H1 (cell line): ENCODE results near the gene ANKS1B. TPM values are rescaled to one million over a fixed set of nuclear protein-coding genes. Genes with fewer than 3 reads are reported as not detected.

Experiments
- CTCF ChIA-PET: fragments of 300-600 bp; sonication (Branson Sonifier 250); formaldehyde crosslinking; loops from one replicate; lab custom pipeline; 2021; ENCODE audit not compliant: partially characterized antibody; lab: Charles Lee
- POLR2A ChIA-PET: fragments of 300-600 bp; sonication (Branson Sonifier 250); formaldehyde crosslinking; loops from one replicate; lab custom pipeline; 2021; ENCODE audit warnings: inconsistent platforms; ENCODE audit not compliant: partially characterized antibody; lab: Charles Lee
- DNase-seq, 2 experiments: peaks; one replicate each; pipeline versions ENCODE4 v3.0.0 to v3.0.0-alpha.2; 2010 to 2022; ENCODE audit warnings: low spot score in 2 of 2, low read depth in 1 of 2, mixed read lengths in 1 of 2
- FAIRE-seq: peaks from 2 replicates; lab custom pipeline; 2011; peaks lifted over from hg19 to GRCh38; lab: Jason Lieb, UNC
- H2AFZ ChIP-seq: 2 replicates; pipeline ENCODE4 v1.8.1; 2012; ENCODE audit warnings: low read length, inconsistent platforms
- H2AK5ac ChIP-seq: 2 replicates; pipeline ENCODE4 v1.6.1; 2013; ENCODE audit warnings: low read depth, low read length
- H2BK120ac ChIP-seq: replicated peaks from 2 replicates; pipeline ENCODE3; 2013; ENCODE audit warnings: low read depth, low read length, inconsistent platforms
- H2BK12ac ChIP-seq: 2 replicates; pipeline ENCODE4 v1.6.1; 2013; ENCODE audit warnings: low read depth, low read length
- H2BK15ac ChIP-seq: 2 replicates; pipeline ENCODE4 v1.6.1; 2013; ENCODE audit warnings: low read length
- H2BK20ac ChIP-seq: 2 replicates; pipeline ENCODE4 v1.6.1; 2013; ENCODE audit warnings: low read length
- H2BK5ac ChIP-seq: 2 replicates; pipeline ENCODE4 v1.6.1; 2013; ENCODE audit warnings: low read depth, low read length
- H3K14ac ChIP-seq: 2 replicates; pipeline ENCODE4 v1.6.1; 2013; ENCODE audit warnings: inconsistent platforms; ENCODE audit not compliant: insufficient read length
- H3K18ac ChIP-seq: 2 replicates; pipeline ENCODE4 v1.6.1; 2013; ENCODE audit warnings: low read length; ENCODE audit errors: extremely low read depth
- H3K23ac ChIP-seq: 2 replicates; pipeline ENCODE4 v1.6.1; 2013; ENCODE audit warnings: inconsistent platforms; ENCODE audit not compliant: insufficient read length
- H3K23me2 ChIP-seq: 2 replicates; pipeline ENCODE4 v1.6.1; 2013; ENCODE audit warnings: low read depth, low read length
- H3K27ac ChIP-seq: 2 replicates; pipeline ENCODE4 v1.6.1; 2011; ENCODE audit warnings: low read depth, low read length, inconsistent platforms
- H3K27me3 ChIP-seq, 4 experiments: replicated peaks in 1 of 4; 1 replicate in 1 of 4; 2 replicates in 3 of 4; pipeline versions ENCODE4 v1.6.1 to v1.8.1; 2011 to 2013; ENCODE audit warnings: low read length in 3 of 4, mild to moderate bottlenecking in 3 of 4, inconsistent platforms in 2 of 4, mixed read lengths in 2 of 4, moderate library complexity in 1 of 4; ENCODE audit not compliant: control insufficient read depth in 3 of 4, insufficient read depth in 3 of 4; ENCODE audit errors: extremely low read depth in 1 of 4
- H3K36me3 ChIP-seq, 4 experiments: 2 replicates each; pipeline versions ENCODE4 v1.6.1 to v1.8.1; 2011 to 2013; ENCODE audit warnings: mild to moderate bottlenecking in 4 of 4, low read length in 3 of 4, moderate library complexity in 2 of 4, control low read depth in 1 of 4, inconsistent platforms in 1 of 4; ENCODE audit not compliant: insufficient read depth in 4 of 4, control insufficient read depth in 2 of 4
- H3K4ac ChIP-seq: replicated peaks from 2 replicates; pipeline ENCODE3; 2013; ENCODE audit warnings: low read length, low read depth, mixed read lengths, inconsistent platforms; ENCODE audit not compliant: insufficient read length
- H3K4me1 ChIP-seq, 4 experiments: replicated peaks in 1 of 4; 1 replicate in 1 of 4; 2 replicates in 3 of 4; pipeline versions ENCODE4 v1.6.1 to v1.8.1; 2011 to 2013; ENCODE audit warnings: low read length in 3 of 4, inconsistent platforms in 2 of 4, mixed read lengths in 1 of 4; ENCODE audit not compliant: insufficient read depth in 4 of 4, control insufficient read depth in 3 of 4
- H3K4me2 ChIP-seq, 2 experiments: 2 replicates each; pipeline versions ENCODE4 v1.6.1 to v1.8.1; 2011 to 2013; ENCODE audit warnings: low read depth in 2 of 2, low read length in 2 of 2, control low read depth in 1 of 2, inconsistent platforms in 1 of 2, mild to moderate bottlenecking in 1 of 2; ENCODE audit not compliant: insufficient read depth in 1 of 2
- H3K4me3 ChIP-seq, 4 experiments: fragments of 200-600, 300-600 bp in 1 of 4; sonication (generic), shearing (Covaris generic), sonication (Bioruptor Twin) in 1 of 4; 2 replicates each; pipeline versions ENCODE4 v1.5.1 to v1.8.1; 2011 to 2016; ENCODE audit warnings: low read length in 4 of 4, low read depth in 3 of 4, control low read depth in 2 of 4, inconsistent platforms in 2 of 4, mild to moderate bottlenecking in 2 of 4, mixed read lengths in 1 of 4, moderate library complexity in 1 of 4; ENCODE audit not compliant: insufficient read depth in 2 of 4; ENCODE audit errors: extremely low read depth in 1 of 4
- H3K56ac ChIP-seq: replicated peaks from 2 replicates; pipeline ENCODE3; 2013; ENCODE audit warnings: low read depth, mild to moderate bottlenecking, mixed read lengths, low read length, inconsistent platforms; ENCODE audit not compliant: insufficient read length
- H3K79me1 ChIP-seq: 2 replicates; pipeline ENCODE4 v1.6.1; 2013; ENCODE audit warnings: low read depth, low read length, control low read depth
- H3K79me2 ChIP-seq, 2 experiments: 2 replicates each; pipeline versions ENCODE4 v1.6.1 to v1.8.1; 2012 to 2013; ENCODE audit warnings: low read length in 2 of 2, mild to moderate bottlenecking in 2 of 2, inconsistent platforms in 1 of 2; ENCODE audit not compliant: insufficient read depth in 2 of 2, control insufficient read depth in 1 of 2
- H3K9ac ChIP-seq, 4 experiments: replicated peaks in 1 of 4; 1 replicate in 1 of 4; 2 replicates in 3 of 4; pipeline versions ENCODE4 v1.6.1 to v1.8.1; 2011 to 2013; ENCODE audit warnings: low read depth in 3 of 4, low read length in 3 of 4, control low read depth in 2 of 4, mild to moderate bottlenecking in 2 of 4, moderate library complexity in 2 of 4, inconsistent platforms in 1 of 4; ENCODE audit errors: extremely low read depth in 1 of 4
- H3K9me3 ChIP-seq, 2 experiments: 2 replicates each; pipeline versions ENCODE4 v1.6.1 to v1.8.1; 2012 to 2013; ENCODE audit warnings: mild to moderate bottlenecking in 2 of 2, moderate library complexity in 2 of 2, control low read depth in 1 of 2, inconsistent platforms in 1 of 2, low read depth in 1 of 2, low read length in 1 of 2, mixed read lengths in 1 of 2; ENCODE audit not compliant: insufficient read depth in 2 of 2
- H4K20me1 ChIP-seq, 2 experiments: replicated peaks in 1 of 2; 2 replicates each; pipeline versions ENCODE3 to v1.8.1; 2011 to 2013; ENCODE audit warnings: inconsistent platforms in 2 of 2, low read length in 2 of 2, mild to moderate bottlenecking in 1 of 2; ENCODE audit not compliant: insufficient read depth in 2 of 2, control insufficient read depth in 1 of 2
- H4K5ac ChIP-seq: 2 replicates; pipeline ENCODE4 v1.6.1; 2013; ENCODE audit warnings: low read length, low read depth, mixed read lengths, inconsistent platforms; ENCODE audit not compliant: insufficient read length
- H4K8ac ChIP-seq: 2 replicates; pipeline ENCODE4 v1.8.0; 2013; ENCODE audit warnings: mild to moderate bottlenecking, moderate library complexity, low read length, inconsistent platforms; ENCODE audit not compliant: insufficient read depth; ENCODE audit errors: extremely low read depth
- H4K91ac ChIP-seq: replicated peaks from 2 replicates; pipeline ENCODE3; 2013; ENCODE audit warnings: low read length, mixed read lengths, inconsistent platforms; ENCODE audit not compliant: insufficient read length
- BCL11A ChIP-seq, 2 experiments: IDR thresholded peaks; one replicate each; pipeline ENCODE4 v1.6.1; 2011; ENCODE audit warnings: low read depth in 2 of 2, low read length in 2 of 2, mild to moderate bottlenecking in 2 of 2
- CREB1 ChIP-seq: IDR thresholded peaks from 2 replicates; pipeline ENCODE4 v1.6.1; 2012; ENCODE audit warnings: inconsistent platforms
- EP300 ChIP-seq, 2 experiments: IDR thresholded peaks; 1 replicate in 1 of 2; 2 replicates in 1 of 2; pipeline ENCODE4 v1.6.1; 2011 to 2012; ENCODE audit warnings: low read depth in 2 of 2, low read length in 2 of 2, mild to moderate bottlenecking in 2 of 2, borderline replicate concordance in 1 of 2, inconsistent platforms in 1 of 2, moderate library complexity in 1 of 2
- GABPA ChIP-seq: IDR thresholded peaks from 2 replicates; pipeline ENCODE4 v1.6.1; 2011; ENCODE audit warnings: mild to moderate bottlenecking, low read length, moderate library complexity, borderline replicate concordance; ENCODE audit not compliant: insufficient read depth
- RAD21 ChIP-seq, 2 experiments: IDR thresholded peaks in 1 of 2; conservative IDR thresholded peaks in 1 of 2; 2 replicates each; pipeline ENCODE4 v1.6.1; 2011; ENCODE audit warnings: low read depth in 2 of 2, low read length in 2 of 2, improper control_type of control experiment in 1 of 2, inconsistent platforms in 1 of 2, mild to moderate bottlenecking in 1 of 2, moderate library complexity in 1 of 2
- SIN3A ChIP-seq, 2 experiments: IDR thresholded peaks in 1 of 2; conservative IDR thresholded peaks in 1 of 2; 2 replicates each; pipeline ENCODE4 v1.6.1; 2011 to 2012; ENCODE audit warnings: low read length in 2 of 2, improper control_type of control experiment in 1 of 2, low read depth in 1 of 2, mild to moderate bottlenecking in 1 of 2
- SP1 ChIP-seq: IDR thresholded peaks from 2 replicates; pipeline ENCODE4 v1.6.1; 2011; ENCODE audit warnings: low read depth, low read length
- SP4 ChIP-seq: IDR thresholded peaks from 2 replicates; pipeline ENCODE4 v1.6.1; 2012; ENCODE audit warnings: low read length, inconsistent platforms
- TAF7 ChIP-seq: optimal IDR thresholded peaks from 2 replicates; pipeline ENCODE3; 2011; ENCODE audit warnings: low read depth, mild to moderate bottlenecking, inconsistent platforms, low read length, moderate library complexity, borderline replicate concordance
- TBP ChIP-seq: IDR thresholded peaks from 2 replicates; pipeline ENCODE4 v1.6.1; 2011; ENCODE audit warnings: low read depth, low read length, improper control_type of control experiment
- TEAD4 ChIP-seq: IDR thresholded peaks from 2 replicates; pipeline ENCODE4 v1.6.1; 2012; ENCODE audit warnings: low read depth, low read length, inconsistent platforms, mixed read lengths
- YY1 ChIP-seq: IDR thresholded peaks from 2 replicates; pipeline ENCODE4 v1.6.1; 2011; ENCODE audit warnings: low read depth, mild to moderate bottlenecking, low read length
- WGBS, 2 experiments: shearing (Covaris generic) in 1 of 2; methylation state at CpG; one replicate each; pipeline versions ENCODE4 v1.1.6 to v1.1.7; 2013 to 2015; ENCODE audit warnings: low lambda C conversion rate in 2 of 2, mixed read lengths in 2 of 2, inconsistent platforms in 1 of 2, low coverage in 1 of 2, missing lambda C conversion rate in 1 of 2; ENCODE audit not compliant: insufficient replicate concordance in 2 of 2, insufficient coverage in 1 of 2, insufficient read length in 1 of 2; ENCODE audit errors: extremely low coverage in 1 of 2, missing lambda C conversion rate in 1 of 2; 5-methylcytosine and 5-hydroxymethylcytosine counted together
- polyA plus RNA-seq, 7 experiments: library from polyadenylated mRNA; depleted of rRNA in 3 of 7; stranded (reverse) in 5 of 7; unstranded in 2 of 7; fragments of >200 nt in 5 of 7; fragments of 200-250 nt in 2 of 7; gene quantifications; 1 replicate in 5 of 7; 2 replicates in 1 of 7; 4 replicates in 1 of 7; pipeline versions ENCODE4 v1.2.1 to v1.2.3, GENCODE V29; 2011 to 2013; ENCODE audit warnings: missing spikeins in 2 of 7, mixed read lengths in 2 of 7
- total RNA-seq: library from RNA; stranded (reverse); fragmentation: NEBNext Ultra II Directional; extraction: Animal tissue kit (Norgen Biotek cat#: 25700); gene quantifications from 2 replicates; pipeline ENCODE4 v1.2.1, GENCODE V29; 2021
- TF ChIP-seq, protein P1 (sequence below): IDR thresholded peaks from 2 replicates; pipeline ENCODE4 v1.6.1; 2012; ENCODE audit warnings: low read length, inconsistent platforms

The ANKS1B gene
- total and polyA plus RNA-seq, 2 of the 8 experiments (the other 6 are each of a cell fraction or from before 2014, with no cell fraction given): 2.7 to 6.1 TPM

DNA sequence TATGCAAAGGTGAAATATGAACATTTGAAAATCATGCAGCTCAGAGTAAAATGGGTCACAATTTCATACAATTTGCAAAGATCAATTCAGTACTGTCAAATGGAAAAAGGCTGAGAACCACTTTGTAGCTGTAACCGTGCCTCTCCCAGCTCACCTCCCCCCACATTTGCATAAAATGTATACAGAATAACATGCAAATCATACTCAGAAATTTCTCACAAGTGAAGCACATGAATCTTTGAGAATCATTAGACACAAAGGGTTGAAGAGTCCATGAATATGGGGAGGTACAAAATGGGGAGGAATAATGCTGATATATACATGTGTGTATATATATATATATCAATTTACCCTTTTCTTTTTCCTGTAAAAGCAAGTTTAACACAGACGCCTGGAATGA lies 1177.5 kb downstream of the ANKS1B start:
- Histone ChIP-seq H2BK120ac (no peak overlapping the region), H3K4ac (no peak overlapping the region), H2BK12ac (no peak overlapping the region), H3K36me3 (no peaks in the 10 kb centered on the region), H4K8ac (no peak overlapping the region), H3K9ac (no peak overlapping the region), H2BK20ac (no peak overlapping the region), H4K91ac (no peak overlapping the region), H4K5ac (no peak overlapping the region), H2BK5ac (no peak overlapping the region), H3K14ac (no peak overlapping the region), H3K9me3 (no peaks in the 10 kb centered on the region), H3K27ac (no peak overlapping the region), H3K4me3 (no peak overlapping the region), H3K23ac (no peak overlapping the region), H4K20me1 (no peaks in the 10 kb centered on the region), H3K79me2 (no peaks in the 10 kb centered on the region), H2AFZ (no peak overlapping the region), H3K18ac (no peak overlapping the region), H2AK5ac (no peak overlapping the region), H2BK15ac (no peak overlapping the region), H3K56ac (no peak overlapping the region), H3K27me3 (no peaks in the 10 kb centered on the region), H3K23me2 (no peaks in the 10 kb centered on the region), H3K79me1 (no peaks in the 10 kb centered on the region), H3K4me1 (0 out of 7 replicates have a peak, but pooled peaks cover 0 to 6% (median 0%) of the 10 kb centered on the region in 4 experiments), H3K4me2 (no peak overlapping the region)
- FAIRE-seq (no peak), DNase-seq (no peak)
- POLR2A ChIA-PET: no interaction called here
- CTCF ChIA-PET: interaction anchor here (0.7 kb wide), 1 partner anchor 17 kb away, joined by 3 read pairs; no protein-coding TSS in a partner anchor
- WGBS, 2 experiments: 90% methylated on average over 2 of the region's 2 CpGs; no CpG with 5 or more reads in 1 of the 2 experiments
- TF ChIP-seq RAD21 (IDR thresholded peaks at IDR 0.05 in 1 of 2, conservative IDR thresholded peaks at IDR 0.05 in 1 of 2; ENCODE audit: low read depth in 2 of 2, low read length in 2 of 2) (no peak), TEAD4 (no peak), TAF7 (no peak), SP4 (no peak), YY1 (no peak), EP300 (IDR thresholded peaks at IDR 0.05; ENCODE audit: borderline replicate concordance in 1 of 2, low read depth in 2 of 2, low read length in 2 of 2) (no peak), BCL11A (IDR thresholded peaks at IDR 0.05; ENCODE audit: low read depth in 2 of 2, low read length in 2 of 2) (no peak), TBP (no peak), SP1 (no peak), SIN3A (conservative IDR thresholded peaks at IDR 0.05 in 1 of 2, IDR thresholded peaks at IDR 0.05 in 1 of 2; ENCODE audit: low read depth in 1 of 2, low read length in 2 of 2) (no peak), CREB1 (no peak), GABPA (no peak)
- TF ChIP-seq, protein P1, sequence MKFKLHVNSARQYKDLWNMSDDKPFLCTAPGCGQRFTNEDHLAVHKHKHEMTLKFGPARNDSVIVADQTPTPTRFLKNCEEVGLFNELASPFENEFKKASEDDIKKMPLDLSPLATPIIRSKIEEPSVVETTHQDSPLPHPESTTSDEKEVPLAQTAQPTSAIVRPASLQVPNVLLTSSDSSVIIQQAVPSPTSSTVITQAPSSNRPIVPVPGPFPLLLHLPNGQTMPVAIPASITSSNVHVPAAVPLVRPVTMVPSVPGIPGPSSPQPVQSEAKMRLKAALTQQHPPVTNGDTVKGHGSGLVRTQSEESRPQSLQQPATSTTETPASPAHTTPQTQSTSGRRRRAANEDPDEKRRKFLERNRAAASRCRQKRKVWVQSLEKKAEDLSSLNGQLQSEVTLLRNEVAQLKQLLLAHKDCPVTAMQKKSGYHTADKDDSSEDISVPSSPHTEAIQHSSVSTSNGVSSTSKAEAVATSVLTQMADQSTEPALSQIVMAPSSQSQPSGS: no peak
